OCI-LY1 (cell line): Measurements from ENCODE around the gene RNF227.

Experiments
- EZH2 ChIP-seq: fragments of 200-600 bp; sonication (generic), shearing (Covaris generic); IDR thresholded peaks from 2 replicates; pipeline ENCODE4 v1.8.0; 2017; ENCODE audit warnings: borderline replicate concordance, mixed run types, mild to moderate bottlenecking, antibody characterized with exemption, low read length, moderate library complexity, mixed read lengths
- TF ChIP-seq, protein P1 (sequence below): fragments of 200-600 bp; sonication (generic), shearing (Covaris generic); IDR thresholded peaks from 2 replicates; pipeline ENCODE4 v1.5.1; 2017; ENCODE audit warnings: mild to moderate bottlenecking, antibody characterized with exemption, low read length, moderate library complexity, mixed read lengths

DNA sequence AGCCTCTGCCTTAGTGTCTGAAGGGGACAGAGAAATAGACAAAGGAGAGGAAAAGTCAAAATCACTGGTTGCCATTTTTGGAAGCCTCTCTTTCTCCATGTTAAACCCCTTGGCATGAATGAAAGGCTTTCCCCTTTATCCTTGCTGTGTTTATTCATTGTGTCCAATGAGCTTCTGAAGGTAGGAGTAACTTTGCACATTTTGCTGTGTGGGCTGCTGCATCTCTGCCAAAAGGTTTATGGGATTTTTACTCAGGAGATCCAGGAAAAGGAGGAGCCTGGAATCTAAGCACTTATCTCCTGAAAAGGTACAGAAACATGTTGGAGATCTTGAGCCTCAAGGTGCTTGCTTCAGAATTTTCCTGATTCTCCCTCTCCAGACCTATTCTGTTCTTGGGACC lies 19.8 kb upstream of the RNF227 start:
- no peak for TF ChIP-seq EZH2
- TF ChIP-seq, protein P1, sequence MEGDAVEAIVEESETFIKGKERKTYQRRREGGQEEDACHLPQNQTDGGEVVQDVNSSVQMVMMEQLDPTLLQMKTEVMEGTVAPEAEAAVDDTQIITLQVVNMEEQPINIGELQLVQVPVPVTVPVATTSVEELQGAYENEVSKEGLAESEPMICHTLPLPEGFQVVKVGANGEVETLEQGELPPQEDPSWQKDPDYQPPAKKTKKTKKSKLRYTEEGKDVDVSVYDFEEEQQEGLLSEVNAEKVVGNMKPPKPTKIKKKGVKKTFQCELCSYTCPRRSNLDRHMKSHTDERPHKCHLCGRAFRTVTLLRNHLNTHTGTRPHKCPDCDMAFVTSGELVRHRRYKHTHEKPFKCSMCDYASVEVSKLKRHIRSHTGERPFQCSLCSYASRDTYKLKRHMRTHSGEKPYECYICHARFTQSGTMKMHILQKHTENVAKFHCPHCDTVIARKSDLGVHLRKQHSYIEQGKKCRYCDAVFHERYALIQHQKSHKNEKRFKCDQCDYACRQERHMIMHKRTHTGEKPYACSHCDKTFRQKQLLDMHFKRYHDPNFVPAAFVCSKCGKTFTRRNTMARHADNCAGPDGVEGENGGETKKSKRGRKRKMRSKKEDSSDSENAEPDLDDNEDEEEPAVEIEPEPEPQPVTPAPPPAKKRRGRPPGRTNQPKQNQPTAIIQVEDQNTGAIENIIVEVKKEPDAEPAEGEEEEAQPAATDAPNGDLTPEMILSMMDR: no peak
